ENCODE data around the gene GBP4.

DNA sequence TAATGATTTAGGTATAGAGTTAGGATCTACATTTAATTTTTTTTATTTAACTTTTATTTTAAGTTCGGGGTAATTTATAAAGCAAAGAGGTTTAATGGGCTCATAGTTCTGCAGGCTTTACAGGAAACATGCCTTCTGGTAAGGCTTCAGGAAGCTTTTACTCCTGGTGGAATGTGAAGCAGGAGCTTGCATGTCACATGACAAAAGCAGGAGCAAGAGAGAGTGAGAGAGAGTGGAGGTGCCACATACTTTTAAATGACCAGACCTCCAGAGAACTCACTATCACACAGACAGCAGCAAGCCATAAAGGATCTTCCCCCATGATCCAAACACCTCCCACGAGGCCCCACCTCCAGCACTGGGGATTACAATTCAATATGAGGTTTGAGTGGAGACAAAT lies 55.3 kb downstream of the GBP4 start:
- TF ChIP-seq, protein P1, sequence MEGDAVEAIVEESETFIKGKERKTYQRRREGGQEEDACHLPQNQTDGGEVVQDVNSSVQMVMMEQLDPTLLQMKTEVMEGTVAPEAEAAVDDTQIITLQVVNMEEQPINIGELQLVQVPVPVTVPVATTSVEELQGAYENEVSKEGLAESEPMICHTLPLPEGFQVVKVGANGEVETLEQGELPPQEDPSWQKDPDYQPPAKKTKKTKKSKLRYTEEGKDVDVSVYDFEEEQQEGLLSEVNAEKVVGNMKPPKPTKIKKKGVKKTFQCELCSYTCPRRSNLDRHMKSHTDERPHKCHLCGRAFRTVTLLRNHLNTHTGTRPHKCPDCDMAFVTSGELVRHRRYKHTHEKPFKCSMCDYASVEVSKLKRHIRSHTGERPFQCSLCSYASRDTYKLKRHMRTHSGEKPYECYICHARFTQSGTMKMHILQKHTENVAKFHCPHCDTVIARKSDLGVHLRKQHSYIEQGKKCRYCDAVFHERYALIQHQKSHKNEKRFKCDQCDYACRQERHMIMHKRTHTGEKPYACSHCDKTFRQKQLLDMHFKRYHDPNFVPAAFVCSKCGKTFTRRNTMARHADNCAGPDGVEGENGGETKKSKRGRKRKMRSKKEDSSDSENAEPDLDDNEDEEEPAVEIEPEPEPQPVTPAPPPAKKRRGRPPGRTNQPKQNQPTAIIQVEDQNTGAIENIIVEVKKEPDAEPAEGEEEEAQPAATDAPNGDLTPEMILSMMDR (conservative IDR thresholded peaks at IDR 0.05; ENCODE audit: low read depth, low read length), result no peak
- TF ChIP-seq POLR2A (IDR thresholded peaks at IDR 0.05; ENCODE audit: low read depth, low read length), result no peak
- TF ChIP-seq RCOR1 (IDR thresholded peaks at IDR 0.05; ENCODE audit: insufficient replicate concordance, low read length), result no peak
- no peak for TF ChIP-seq RAD21 (IDR thresholded peaks at IDR 0.05; ENCODE audit: low read length)
- no peak for TF ChIP-seq BHLHE40 (IDR thresholded peaks at IDR 0.05; ENCODE audit: low read depth, low read length)
- TF ChIP-seq MXI1 (IDR thresholded peaks at IDR 0.05; ENCODE audit: borderline replicate concordance, low read depth, low read length), result no peak
- no peak for TF ChIP-seq RFX5 (IDR thresholded peaks at IDR 0.05; ENCODE audit: low read depth, low read length)
- TF ChIP-seq FOS (IDR thresholded peaks at IDR 0.05; ENCODE audit: low read depth, low read length), result no peak
- no peak for TF ChIP-seq CEBPB (IDR thresholded peaks at IDR 0.05; ENCODE audit: low read depth, low read length)
- TF ChIP-seq MAZ (IDR thresholded peaks at IDR 0.05; ENCODE audit: borderline replicate concordance, low read depth, low read length), result no peak
